Inferior parietal cortex (tissue), 1 donor: Measurements from ENCODE around the gene CCDC141.

ENCODE experiments used
- DNase-seq: peaks from one replicate; pipeline ENCODE4 v3.0.0-alpha.2; 2016; ENCODE audit errors: extremely low spot score

CCDC141 gene

GRCh38 chr2:178910005-178910404 lies 139.9 kb downstream of the CCDC141 start:
- DNase-seq = no peak

GRCh38 chr2:178909507-178909906 lies 140.4 kb downstream of the CCDC141 start:
- DNase-seq = no peak

- no peak for DNase-seq
Measured at GRCh38 chr2:178908810-178909209, 141.1 kb downstream of the CCDC141 start.

- no peak for DNase-seq
Measured at GRCh38 chr2:178905261-178905660, 144.7 kb downstream of the CCDC141 start.

- no peak for DNase-seq
Measured at GRCh38 chr2:178899656-178900055, 150.3 kb downstream of the CCDC141 start.

GRCh38 chr2:178895872-178896271 lies 154.1 kb downstream of the CCDC141 start:
- DNase-seq = no peak

GRCh38 chr2:178895171-178895570 lies 154.8 kb downstream of the CCDC141 start:
- DNase-seq = no peak

- no peak for DNase-seq
Measured at GRCh38 chr2:178892751-178893625, 156.9 kb downstream of the CCDC141 start.

GRCh38 chr2:178891959-178892485 lies 157.9 kb downstream of the CCDC141 start:
- no peak for DNase-seq

GRCh38 chr2:178891265-178891958 lies 158.5 kb downstream of the CCDC141 start:
- peak; percentile 91 for DNase-seq

GRCh38 chr2:178886006-178886405 lies 163.9 kb downstream of the CCDC141 start:
- no peak for DNase-seq

GRCh38 chr2:178884440-178884839 lies 165.5 kb downstream of the CCDC141 start:
- DNase-seq = no peak

- no peak for DNase-seq
Measured at GRCh38 chr2:178882666-178883440, 167.1 kb downstream of the CCDC141 start.

GRCh38 chr2:178881075-178881474 lies 168.9 kb downstream of the CCDC141 start:
- no peak for DNase-seq

GRCh38 chr2:178880257-178880656 lies 169.7 kb downstream of the CCDC141 start:
- DNase-seq = no peak

- DNase-seq = no peak
Measured at GRCh38 chr2:178877874-178878273, 172.1 kb downstream of the CCDC141 start.

GRCh38 chr2:178874529-178875240 lies 175.3 kb downstream of the CCDC141 start:
- no peak for DNase-seq

- DNase-seq = no peak
Measured at GRCh38 chr2:178873912-178874311, 176.0 kb downstream of the CCDC141 start.

- no peak for DNase-seq
Measured at GRCh38 chr2:178871536-178871935, 178.4 kb downstream of the CCDC141 start.

- DNase-seq = no peak
Measured at GRCh38 chr2:178870703-178871102, 179.2 kb downstream of the CCDC141 start.

- no peak for DNase-seq
Measured at GRCh38 chr2:178865999-178866398, 183.9 kb downstream of the CCDC141 start.
